Neural cell (in vitro differentiated cells): ENCODE results near the gene IFITM2. TPM values are rescaled to one million over a fixed set of nuclear protein-coding genes. Genes with fewer than 3 reads are reported as not detected.

Source experiments
- H2AFZ ChIP-seq: fragments of 200-600, 300-800 bp; sonication (generic), shearing (Covaris generic); 2 replicates; pipeline ENCODE4 v1.6.0; 2014; ENCODE audit warnings: low read depth, mild to moderate bottlenecking, antibody characterized with exemption, low read length, moderate library complexity
- H3F3A ChIP-seq: fragments of 200-600 bp; shearing (Covaris generic); 2 replicates; pipeline ENCODE4 v1.6.1; 2016; ENCODE audit warnings: mild to moderate bottlenecking, moderate library complexity, mixed read lengths, antibody characterized with exemption, low read length; ENCODE audit not compliant: insufficient read depth, poor library complexity, severe bottlenecking
- H3K27ac ChIP-seq: fragments of 200-600, 300-800 bp; sonication (generic), shearing (Covaris generic); 2 replicates; pipeline ENCODE4 v1.5.1; 2014; ENCODE audit warnings: mild to moderate bottlenecking, low read length, moderate library complexity
- H3K27me3 ChIP-seq: fragments of 300-800, 200-600 bp; sonication (generic), shearing (Covaris generic); 2 replicates; pipeline ENCODE4 v1.6.0; 2014; ENCODE audit warnings: mild to moderate bottlenecking, low read depth, low read length, moderate library complexity; ENCODE audit not compliant: insufficient read depth
- H3K36me3 ChIP-seq: fragments of 300-800, 200-600 bp; sonication (generic), shearing (Covaris generic); 2 replicates; pipeline ENCODE4 v1.5.1; 2014; ENCODE audit warnings: mild to moderate bottlenecking, antibody characterized with exemption, low read length, moderate library complexity; ENCODE audit not compliant: insufficient read depth
- H3K4me2 ChIP-seq: fragments of 300-800, 200-600 bp; sonication (generic), shearing (Covaris generic); 2 replicates; pipeline ENCODE4 v1.6.0; 2014; ENCODE audit warnings: mild to moderate bottlenecking, low read length
- H3K4me3 ChIP-seq: fragments of 300-800, 200-600 bp; sonication (generic), shearing (Covaris generic); 2 replicates; pipeline ENCODE4 v1.5.1; 2014; ENCODE audit warnings: mild to moderate bottlenecking, low read length, moderate library complexity
- H3K79me2 ChIP-seq: fragments of 200-600 bp; shearing (Covaris generic); replicated peaks from 2 replicates; pipeline ENCODE4 v1.6.0; 2014; ENCODE audit warnings: mild to moderate bottlenecking, low read length, moderate library complexity; ENCODE audit not compliant: insufficient read depth
- H3K9ac ChIP-seq: fragments of 300-800, 200-600 bp; sonication (generic), shearing (Covaris generic); 2 replicates; pipeline ENCODE4 v1.6.1; 2016; ENCODE audit warnings: mild to moderate bottlenecking, low read length, mixed read lengths
- H3K9me2 ChIP-seq: fragments of 200-600 bp; shearing (Covaris generic); 2 replicates; pipeline ENCODE4 v1.6.1; 2016; ENCODE audit warnings: mild to moderate bottlenecking, low read length, mixed read lengths; ENCODE audit not compliant: insufficient read depth
- H3K9me3 ChIP-seq: fragments of 200-600, 300-800 bp; sonication (generic), shearing (Covaris generic); 2 replicates; pipeline ENCODE4 v1.6.1; 2016; ENCODE audit warnings: mild to moderate bottlenecking, mixed run types, low read length, moderate library complexity, mixed read lengths
- H4K20me1 ChIP-seq: fragments of 200-600 bp; shearing (Covaris generic); 2 replicates; pipeline ENCODE4 v1.6.1; 2016; ENCODE audit warnings: mild to moderate bottlenecking, mixed run types; ENCODE audit not compliant: insufficient read depth
- CTCF ChIP-seq: fragments of 450-650 bp; IDR thresholded peaks from 2 replicates; pipeline ENCODE4 v1.5.1; 2014; ENCODE audit warnings: antibody characterized with exemption, mild to moderate bottlenecking, moderate library complexity; ENCODE audit not compliant: poor library complexity, severe bottlenecking
- EP300 ChIP-seq: fragments of 450-650 bp; conservative IDR thresholded peaks from 2 replicates; pipeline ENCODE4 v1.6.1; 2014; ENCODE audit warnings: antibody characterized with exemption, mild to moderate bottlenecking, moderate library complexity; ENCODE audit not compliant: poor library complexity, severe bottlenecking
- EZH2 ChIP-seq: fragments of 200-600, 300-800 bp; shearing (Covaris generic), sonication (generic); IDR thresholded peaks from 2 replicates; pipeline ENCODE4 v1.6.1; 2014; ENCODE audit warnings: antibody characterized with exemption, low read length, borderline replicate concordance, mild to moderate bottlenecking; ENCODE audit not compliant: insufficient read depth, poor library complexity, severe bottlenecking
- MXI1 ChIP-seq: fragments of 450-650 bp; conservative IDR thresholded peaks from 2 replicates; pipeline ENCODE4 v1.6.1; 2014; ENCODE audit warnings: antibody characterized with exemption, mild to moderate bottlenecking; ENCODE audit not compliant: poor library complexity, severe bottlenecking
- POLR2AphosphoS5 ChIP-seq: IDR thresholded peaks from 2 replicates; pipeline ENCODE4 v1.6.1; 2012
- RAD21 ChIP-seq: fragments of 450-650 bp; conservative IDR thresholded peaks from 2 replicates; pipeline ENCODE4 v1.6.1; 2014; ENCODE audit warnings: antibody characterized with exemption, mild to moderate bottlenecking, moderate library complexity
- REST ChIP-seq: IDR thresholded peaks from 2 replicates; pipeline ENCODE4 v1.6.1; 2012; ENCODE audit warnings: borderline replicate concordance
- SMC3 ChIP-seq: fragments of 450-650 bp; conservative IDR thresholded peaks from 2 replicates; pipeline ENCODE4 v1.6.1; 2014; ENCODE audit warnings: antibody characterized with exemption, mild to moderate bottlenecking, moderate library complexity; ENCODE audit not compliant: poor library complexity
- TAF1 ChIP-seq: IDR thresholded peaks from 2 replicates; pipeline ENCODE4 v1.6.1; 2012; ENCODE audit warnings: low read depth
- polyA plus RNA-seq: library from polyadenylated mRNA; depleted of rRNA; stranded (reverse); fragments of >200 nt; gene quantifications from 2 replicates; pipeline ENCODE4 v1.2.3, GENCODE V29; 2014

The IFITM2 gene
- polyA plus RNA-seq, 1 donor from 2014 or later, result not detected

GRCh38 chr11:293852-294661 lies 13.6 kb upstream of the IFITM2 start:
- TF ChIP-seq TAF1, result no peak
- no peak for TF ChIP-seq REST
- no peak for TF ChIP-seq MXI1
- TF ChIP-seq POLR2AphosphoS5, result no peak
- no peak for TF ChIP-seq CTCF
- no peak for TF ChIP-seq EZH2
- no peak for TF ChIP-seq RAD21
- no peak for TF ChIP-seq SMC3
- TF ChIP-seq EP300, result no peak
- Histone ChIP-seq H3K27ac (no peak overlapping the region), H3K9ac (no peak overlapping the region), H3K4me3 (no peak overlapping the region), H3K27me3 (no peaks in the 10 kb centered on the region), H3K9me3 (no peaks in the 10 kb centered on the region), H3K79me2 (no peaks in the 10 kb centered on the region), H3K9me2 (no peaks in the 10 kb centered on the region), H3F3A (no peaks in the 10 kb centered on the region), H3K36me3 (no peaks in the 10 kb centered on the region), H4K20me1 (no peaks in the 10 kb centered on the region), H2AFZ (no peak overlapping the region), H3K4me2 (no peak overlapping the region)

GRCh38 chr11:294780-295179 lies 12.8 kb upstream of the IFITM2 start:
- H3K27me3 ChIP-seq, result no peaks in the 10 kb centered on the region
- H3K79me2 ChIP-seq, result no peaks in the 10 kb centered on the region
- no peaks in the 10 kb centered on the region for H4K20me1 ChIP-seq
- H3F3A ChIP-seq, result no peaks in the 10 kb centered on the region
- no peaks in the 10 kb centered on the region for H3K36me3 ChIP-seq
- no peak overlapping the region for H2AFZ ChIP-seq
- no peak overlapping the region for H3K9ac ChIP-seq
- no peak overlapping the region for H3K4me2 ChIP-seq
- H3K27ac ChIP-seq, result no peak overlapping the region
- TF ChIP-seq SMC3, result no peak
- TF ChIP-seq POLR2AphosphoS5, result no peak
- no peak for TF ChIP-seq MXI1
- no peak for TF ChIP-seq EP300
- no peak for TF ChIP-seq TAF1
- TF ChIP-seq RAD21, result no peak
- TF ChIP-seq EZH2, result no peak
- no peak for TF ChIP-seq REST
- no peak for TF ChIP-seq CTCF
- H3K4me3 ChIP-seq, result no peak overlapping the region
- H3K9me3 ChIP-seq, result no peaks in the 10 kb centered on the region
- no peaks in the 10 kb centered on the region for H3K9me2 ChIP-seq
